HepG2 (cell line): ENCODE results near the gene APOC4. TPM values are rescaled to one million over a fixed set of nuclear protein-coding genes. Genes with fewer than 3 reads are reported as not detected.

Experiments
- CEBPB ChIP-seq: IDR thresholded peaks from 2 replicates; pipeline ENCODE4 v1.6.1; 2011; ENCODE audit warnings: low read depth, low read length, improper control_type of control experiment, borderline replicate concordance
- FOXC1 ChIP-seq: sonication (generic); formaldehyde crosslinking; IDR thresholded peaks from 2 replicates; pipeline ENCODE4 v1.8.0; 2022; ENCODE audit warnings: mild to moderate bottlenecking, missing genetic modification reagents, borderline replicate concordance
- FUBP1 ChIP-seq: sonication (generic); formaldehyde crosslinking; IDR thresholded peaks from 2 replicates; pipeline ENCODE4 v1.5.1; 2020; ENCODE audit warnings: missing genetic modification reagents, mild to moderate bottlenecking, borderline replicate concordance
- GTF3A ChIP-seq: sonication (generic); formaldehyde crosslinking; conservative IDR thresholded peaks from 2 replicates; pipeline ENCODE4 v1.4.0; 2020; ENCODE audit warnings: mild to moderate bottlenecking, missing genetic modification reagents
- HNF4G ChIP-seq, 2 experiments: sonication (generic) in 1 of 2; formaldehyde crosslinking in 1 of 2; IDR thresholded peaks; 2 replicates each; pipeline versions ENCODE4 v1.4.0 to v1.6.1; 2011 to 2020; ENCODE audit warnings: borderline replicate concordance in 2 of 2, low read depth in 2 of 2, mild to moderate bottlenecking in 2 of 2, low read length in 1 of 2, missing genetic modification reagents in 1 of 2, moderate library complexity in 1 of 2
- NFAT5 ChIP-seq: sonication (generic); formaldehyde crosslinking; IDR thresholded peaks from 2 replicates; pipeline ENCODE4 v1.4.0; 2020; ENCODE audit warnings: missing genetic modification reagents
- REST ChIP-seq, 2 experiments: IDR thresholded peaks; 2 replicates each; pipeline ENCODE4 v1.6.1; 2011 to 2012; ENCODE audit warnings: low read length in 2 of 2, borderline replicate concordance in 1 of 2, low read depth in 1 of 2, mild to moderate bottlenecking in 1 of 2, moderate library complexity in 1 of 2
- SP4 ChIP-seq: sonication (generic); formaldehyde crosslinking; IDR thresholded peaks from 2 replicates; pipeline ENCODE4 v1.8.1; 2023; ENCODE audit warnings: mild to moderate bottlenecking, missing genetic modification reagents
- SRSF4 ChIP-seq: fragments of 200-400 bp; formaldehyde crosslinking; IDR thresholded peaks from one replicate; pipeline ENCODE4 v1.6.1; 2018; ENCODE audit warnings: mild to moderate bottlenecking, low read depth, low read length, moderate library complexity; ENCODE audit not compliant: poor library complexity, severe bottlenecking
- XBP1 ChIP-seq: sonication (generic); formaldehyde crosslinking; IDR thresholded peaks from 2 replicates; pipeline ENCODE4 v1.5.0; 2020; ENCODE audit warnings: missing genetic modification reagents
- ZBTB46 ChIP-seq: sonication (generic); formaldehyde crosslinking; IDR thresholded peaks from 2 replicates; pipeline ENCODE4 v1.4.0; 2020; ENCODE audit warnings: mild to moderate bottlenecking, missing genetic modification reagents, borderline replicate concordance
- ZKSCAN5 ChIP-seq: sonication (generic); formaldehyde crosslinking; IDR thresholded peaks from 2 replicates; pipeline ENCODE4 v1.5.1; 2020; ENCODE audit warnings: mild to moderate bottlenecking, missing genetic modification reagents
- ZNF652 ChIP-seq: IDR thresholded peaks from 2 replicates; pipeline ENCODE4 v1.6.1; 2016; ENCODE audit warnings: low read depth, borderline replicate concordance
- polyA plus RNA-seq, 8 experiments: library from polyadenylated mRNA; depleted of rRNA in 3 of 8; stranded (reverse) in 7 of 8; unstranded in 1 of 8; fragments of >200 nt; fragmentation: Illumina TruSeq in 4 of 8; extraction: Trizol in 4 of 8; gene quantifications; 2 replicates each; pipeline versions ENCODE4 v1.2.1 to v1.2.3, GENCODE V29; 2011 to 2016; ENCODE audit warnings: low read depth in 4 of 8, missing spikeins in 1 of 8, mixed read lengths in 1 of 8; ENCODE audit not compliant: insufficient read depth in 1 of 8
- total RNA-seq, 5 experiments: library from RNA; depleted of rRNA; stranded (reverse); fragments of >200 nt; fragmentation: Illumina TruSeq; extraction: Trizol; gene quantifications; 2 replicates each; pipeline ENCODE4 v1.2.3, GENCODE V29; 2016; ENCODE audit warnings: low read depth in 1 of 5

Gene APOC4
- total and polyA plus RNA-seq, 2 of the 13 experiments (the other 11 are each of a cell fraction or from before 2014, with no cell fraction given): 0.46 TPM; not detected in 1

GRCh38 chr19:44925114-44925891, 16.7 kb upstream of the APOC4 start (continued):
- TF ChIP-seq SRSF4 (no peak), REST (IDR thresholded peaks at IDR 0.05; ENCODE audit: borderline replicate concordance in 1 of 2, low read depth in 1 of 2, low read length in 2 of 2) (peak in 1 of 2 experiments; percentile 74; a peak in 1 of 4 replicates), FOXC1 (CRISPR knock-in tag) (peak; percentile 64; the same call in 1 of the 2 replicates), ZKSCAN5 (no peak), FUBP1 (CRISPR knock-in tag) (peak; percentile 75; the same call in 1 of the 2 replicates), CEBPB (peak; percentile 99), ZNF652 (no peak), NFAT5 (CRISPR knock-in tag) (peak; percentile 54; the same call in 1 of the 2 replicates), ZBTB46 (CRISPR knock-in tag) (peak; percentile 98), HNF4G (IDR thresholded peaks at IDR 0.05; ENCODE audit: borderline replicate concordance, low read depth, low read length) (peak; percentile 91), HNF4G (CRISPR knock-in tag; IDR thresholded peaks at IDR 0.05; ENCODE audit: borderline replicate concordance, low read depth) (peak; percentile 93), SP4 (CRISPR knock-in tag) (peak; percentile 48; the same call in 1 of the 2 replicates), XBP1 (CRISPR knock-in tag) (peak; percentile 67; the same call in 1 of the 2 replicates), GTF3A (no peak)
